ENCODE data around the gene ACSS2.

Gene ACSS2

DNA sequence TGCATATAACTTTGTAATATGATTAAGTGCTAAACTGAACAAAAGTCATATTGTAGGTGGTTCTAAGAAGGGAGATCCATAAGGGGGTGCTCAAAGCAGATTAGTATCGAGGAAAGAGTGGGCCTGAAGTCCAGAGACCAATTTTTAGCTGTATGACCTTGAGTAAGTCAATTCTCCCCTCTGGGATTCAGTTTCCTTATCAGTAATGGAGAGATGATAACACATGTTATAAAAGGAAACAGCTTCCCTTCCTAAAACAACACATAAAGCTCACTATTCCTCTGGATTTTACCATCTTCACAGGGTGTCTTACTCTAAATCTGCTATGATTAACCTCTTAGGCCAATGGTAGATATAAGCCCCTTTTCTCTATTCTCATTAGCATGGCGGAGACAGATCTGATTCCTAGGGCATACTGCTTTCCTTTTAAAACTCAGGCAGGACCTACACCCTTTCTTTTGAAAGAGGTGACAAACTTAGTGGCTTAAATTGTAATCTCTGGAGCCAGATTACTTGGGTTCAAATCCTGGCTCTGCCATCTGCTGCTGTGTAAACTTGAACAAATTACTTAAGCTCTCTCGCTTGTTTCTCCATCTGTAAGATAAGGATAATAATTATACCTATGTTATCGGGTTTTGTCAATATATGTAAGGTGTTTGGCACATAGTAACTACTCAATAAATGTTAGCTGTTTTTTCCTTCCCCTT lies 39.5 kb downstream of the ACSS2 start:
- no peak for DNase-seq

DNA sequence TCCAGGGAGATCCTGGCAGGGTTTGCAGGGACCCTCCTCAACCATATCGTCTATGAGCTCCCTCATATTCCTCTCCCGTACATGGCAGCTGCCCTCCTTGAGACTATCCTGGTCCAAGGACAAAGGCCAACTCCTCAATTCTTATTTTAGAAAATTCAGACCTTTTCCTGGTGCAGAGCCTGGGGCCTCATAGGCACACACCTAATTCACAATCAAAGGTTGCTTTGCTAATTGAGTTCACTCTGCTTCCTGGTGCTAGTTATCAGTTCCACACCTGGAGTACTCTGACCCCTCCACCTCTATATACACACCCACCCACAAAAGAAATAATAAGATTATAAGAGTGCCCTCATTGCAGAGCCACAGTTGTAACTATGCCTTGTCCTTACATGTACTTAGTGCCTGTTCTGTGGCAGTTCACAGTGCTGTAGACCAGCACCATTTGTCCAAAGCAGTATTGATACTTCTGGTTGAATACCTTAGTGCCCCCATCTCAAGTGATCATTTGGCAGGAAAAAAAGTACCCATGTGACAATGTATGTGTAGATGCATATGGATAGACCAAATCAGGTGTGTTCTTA lies 40.5 kb downstream of the ACSS2 start:
- no peak for DNase-seq

DNA sequence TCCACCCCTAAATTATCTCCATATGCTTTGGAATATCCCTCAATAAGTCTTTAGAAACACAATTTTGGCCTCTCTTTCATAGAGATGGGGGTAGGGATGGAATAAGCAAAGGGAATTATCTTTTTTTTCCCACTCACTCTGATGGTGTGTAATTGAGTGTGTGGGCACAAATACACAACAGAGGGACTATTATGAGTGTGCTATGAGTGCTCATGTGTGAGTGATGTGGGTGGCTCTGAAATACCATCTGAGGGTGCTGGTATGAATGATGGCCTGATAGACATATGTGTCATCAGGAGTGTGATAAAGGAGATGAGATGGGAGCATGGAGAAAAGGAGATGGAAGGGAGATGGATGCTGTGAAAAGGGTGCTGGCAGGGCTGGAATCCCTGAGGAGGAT lies 43.6 kb downstream of the ACSS2 start:
- no peak for DNase-seq

DNA sequence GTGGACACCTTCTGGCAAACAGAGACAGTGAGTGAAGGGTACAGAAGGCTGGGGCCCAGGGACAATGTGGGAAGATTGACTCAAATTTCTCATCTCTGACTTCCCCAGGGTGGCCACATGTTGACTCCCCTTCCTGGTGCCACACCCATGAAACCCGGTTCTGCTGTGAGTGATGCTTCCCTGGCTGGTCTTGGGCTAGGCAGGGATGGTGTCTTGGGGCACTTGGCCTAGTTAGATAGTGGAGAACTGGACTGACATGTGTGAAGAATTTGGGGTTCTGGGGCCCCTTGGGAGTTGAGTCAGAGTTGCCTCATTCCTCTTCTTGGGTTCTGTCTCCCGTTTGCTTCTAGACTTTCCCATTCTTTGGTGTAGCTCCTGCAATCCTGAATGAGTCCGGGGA lies 45.0 kb downstream of the ACSS2 start:
- no peak for DNase-seq

DNA sequence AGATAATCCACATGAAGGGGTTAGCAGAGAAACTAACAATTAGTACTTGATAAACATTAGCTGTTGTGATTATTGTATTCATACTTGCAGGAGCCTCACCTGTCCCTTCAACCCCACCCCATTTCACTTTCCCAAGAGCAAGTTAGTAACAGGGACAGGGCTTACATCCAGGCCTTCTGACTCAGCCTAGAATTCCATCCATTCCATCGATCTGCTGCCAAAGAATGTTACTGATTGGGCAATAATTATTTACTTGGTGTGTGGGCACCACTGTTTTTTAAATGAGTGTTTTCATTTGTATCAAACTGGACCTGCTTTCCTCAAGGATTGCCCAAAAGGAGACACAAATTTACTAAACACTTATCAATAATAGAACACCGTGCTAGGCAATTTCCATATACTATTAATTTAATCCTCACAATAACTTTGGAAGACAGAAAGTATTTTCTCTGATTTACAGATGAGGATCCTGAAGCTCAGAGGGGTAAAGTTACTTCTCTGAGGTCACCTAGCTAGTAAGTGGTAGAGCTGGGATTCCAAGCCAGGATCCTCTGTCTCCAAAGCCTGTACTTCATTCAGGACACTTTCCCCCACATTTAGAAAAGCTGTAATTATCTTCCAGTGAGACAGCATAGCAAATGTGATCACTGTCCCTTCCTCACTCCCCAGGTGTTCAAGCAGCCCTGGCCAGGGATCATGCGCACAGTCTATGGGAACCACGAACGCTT lies 46.4 kb downstream of the ACSS2 start:
- DNase-seq: no peak

DNA sequence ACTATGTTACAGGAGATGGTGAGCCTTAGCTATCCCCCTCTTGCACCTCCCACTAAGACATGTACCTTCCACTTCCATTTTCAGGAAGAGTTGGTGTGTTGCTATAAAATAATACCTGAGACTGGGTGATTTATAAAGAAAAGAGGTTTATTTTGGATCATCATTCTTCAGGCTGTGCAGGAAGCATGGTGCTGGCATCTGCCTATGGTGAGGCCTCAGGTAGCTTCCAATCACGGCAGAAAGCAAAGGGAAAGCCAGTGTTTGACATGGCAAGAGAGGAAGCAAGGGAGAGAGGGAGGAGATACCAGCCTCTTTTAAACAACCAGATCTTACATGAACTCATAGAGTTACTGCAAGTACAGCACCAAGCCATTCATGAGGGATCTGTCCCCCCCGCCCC lies 47.0 kb downstream of the ACSS2 start:
- DNase-seq: no peak

DNA sequence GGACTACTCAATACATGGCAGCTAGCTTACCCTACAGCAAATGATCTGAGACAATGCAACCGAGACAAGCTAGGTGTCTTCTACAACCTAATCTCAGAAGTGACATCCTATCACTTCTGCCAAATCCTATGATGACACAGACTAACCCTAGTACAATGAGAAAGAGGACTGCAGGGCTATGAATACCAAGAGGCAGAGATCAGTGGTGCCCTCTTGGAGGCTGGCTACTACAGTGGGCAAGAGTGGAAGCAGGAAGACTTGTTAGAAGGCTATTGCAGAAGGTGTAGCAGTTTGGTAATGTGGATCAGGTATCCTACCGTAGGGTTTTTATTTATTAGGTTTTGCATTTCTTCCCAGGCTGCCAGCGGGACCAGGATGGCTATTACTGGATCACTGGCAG lies 48.9 kb downstream of the ACSS2 start:
- DNase-seq: no peak

DNA sequence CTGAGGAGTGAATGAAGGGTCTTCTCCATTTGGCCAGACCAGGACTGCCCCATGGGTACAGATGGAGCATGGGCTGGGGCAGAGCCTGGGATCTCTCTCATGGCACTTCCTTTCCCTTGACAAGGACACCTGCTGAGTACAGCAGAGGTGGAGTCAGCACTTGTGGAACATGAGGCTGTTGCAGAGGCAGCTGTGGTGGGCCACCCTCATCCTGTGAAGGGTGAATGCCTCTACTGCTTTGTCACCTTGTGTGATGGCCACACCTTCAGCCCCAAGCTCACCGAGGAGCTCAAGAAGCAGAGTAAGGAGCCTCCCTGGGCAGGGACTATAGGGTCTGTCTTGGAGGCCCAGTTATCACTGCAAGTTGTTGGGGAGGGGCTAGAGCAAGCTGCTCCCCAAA lies 49.6 kb downstream of the ACSS2 start:
- DNase-seq: no peak

DNA sequence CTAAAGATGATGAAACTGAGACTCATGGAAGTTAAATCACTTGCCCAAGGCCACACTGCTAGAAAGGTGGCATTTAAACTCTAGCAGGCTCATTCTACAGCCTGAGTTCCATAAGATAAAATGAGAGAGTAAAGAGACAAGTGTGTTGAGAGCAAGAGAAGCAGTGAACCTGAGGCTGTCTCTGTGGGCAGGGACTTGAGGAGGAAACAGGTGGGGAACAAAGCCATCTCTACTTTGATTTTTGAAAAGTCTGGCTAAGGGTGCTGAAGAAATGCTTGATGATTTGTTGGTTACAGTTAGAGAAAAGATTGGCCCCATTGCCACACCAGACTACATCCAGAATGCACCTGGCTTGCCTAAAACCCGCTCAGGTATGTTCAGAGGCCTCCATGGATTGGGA lies 50.2 kb downstream of the ACSS2 start:
- DNase-seq: no peak

DNA sequence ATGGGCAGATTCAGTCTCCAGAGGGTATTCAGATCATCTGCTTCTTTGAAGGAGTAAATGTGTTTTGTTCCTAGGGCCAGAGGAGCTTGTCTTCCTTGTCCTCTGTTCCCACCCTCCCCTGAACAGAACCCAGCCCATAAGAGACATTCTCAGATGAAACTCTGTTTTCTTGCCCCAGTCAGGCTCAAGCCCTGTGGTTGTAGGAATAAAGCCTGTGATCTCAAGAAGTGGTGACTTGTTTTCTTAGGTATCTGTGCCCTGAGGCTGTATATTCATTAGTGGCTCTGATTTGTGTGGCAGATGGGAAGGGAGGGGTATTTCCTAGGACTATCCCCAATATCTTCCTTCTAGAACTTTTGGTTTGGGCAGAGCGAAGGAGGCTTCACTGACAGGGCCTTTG lies 51.3 kb downstream of the ACSS2 start:
- DNase-seq: no peak

DNA sequence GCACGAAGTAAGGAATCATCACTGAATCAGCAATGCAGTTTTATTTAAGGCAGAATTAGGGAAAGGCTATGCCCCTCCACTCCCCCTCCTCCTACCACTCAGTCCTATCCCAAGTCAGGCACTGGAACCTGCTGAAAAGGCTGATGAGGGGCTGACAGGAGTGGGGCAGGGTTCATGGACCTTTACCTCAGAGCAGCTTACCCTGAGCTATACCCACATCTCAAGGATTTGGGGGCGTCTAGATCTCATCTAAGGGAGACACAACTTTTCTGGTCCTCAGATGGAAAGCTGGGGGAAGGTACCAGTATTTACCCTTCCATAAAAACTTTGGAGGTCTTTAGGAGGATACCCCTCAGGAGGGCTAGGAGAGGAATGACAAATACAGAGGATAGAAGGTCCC lies 52.0 kb downstream of the ACSS2 start:
- no peak for DNase-seq

DNA sequence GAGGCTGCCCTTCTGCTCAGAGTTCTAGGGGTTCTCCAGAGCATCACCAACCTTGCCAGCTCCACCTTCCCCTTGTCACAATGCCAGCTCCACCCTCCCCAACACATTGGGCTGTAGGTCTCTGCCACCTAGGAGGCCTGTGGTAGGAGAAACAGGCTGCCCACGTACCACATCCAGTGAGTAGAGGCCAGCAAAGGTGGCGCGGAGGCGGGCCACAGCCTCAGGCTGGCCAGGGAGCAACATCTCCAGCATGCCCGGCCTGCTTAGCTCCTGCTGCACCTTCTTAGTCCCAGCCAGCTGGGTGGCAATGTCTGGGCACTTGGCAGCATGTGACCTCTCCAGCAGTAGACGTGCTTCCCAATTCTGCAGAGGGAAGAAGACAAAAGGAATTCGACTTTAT lies 55.4 kb downstream of the ACSS2 start:
- no peak for DNase-seq

DNA sequence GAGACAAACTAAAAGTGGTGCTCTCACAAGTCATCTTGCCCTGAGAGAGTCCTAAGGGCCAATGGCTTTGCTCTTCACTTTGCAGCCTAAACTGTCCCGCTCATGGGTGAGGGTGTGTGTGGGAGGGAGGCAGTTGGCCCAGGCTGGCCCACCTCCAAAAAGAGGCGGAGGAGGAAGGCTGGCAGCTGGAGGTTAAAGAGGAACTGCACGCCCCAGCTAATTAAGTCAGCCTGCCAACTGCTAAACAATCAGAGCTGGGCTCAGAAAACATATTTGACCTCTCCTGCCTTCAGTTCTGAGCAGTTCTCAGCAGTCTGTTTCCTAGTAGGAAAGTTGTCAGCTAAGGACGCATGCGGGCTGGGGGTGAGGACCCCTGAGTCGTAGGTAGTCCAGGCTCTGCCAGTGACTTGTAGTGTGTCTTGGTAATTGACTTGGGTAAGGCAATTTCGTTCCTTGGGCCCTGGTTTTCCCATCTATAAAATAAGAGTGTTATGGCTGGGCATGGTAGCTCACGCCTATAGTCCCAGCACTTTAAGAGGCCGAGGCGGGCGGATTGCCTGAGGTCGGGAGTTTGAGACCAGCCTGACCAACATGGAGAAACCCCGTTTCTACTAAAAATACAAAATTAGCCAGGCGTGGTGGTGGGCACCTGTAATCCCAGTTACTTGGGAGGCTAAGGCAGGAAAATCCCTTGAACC lies 62.2 kb downstream of the ACSS2 start:
- no peak for DNase-seq

DNA sequence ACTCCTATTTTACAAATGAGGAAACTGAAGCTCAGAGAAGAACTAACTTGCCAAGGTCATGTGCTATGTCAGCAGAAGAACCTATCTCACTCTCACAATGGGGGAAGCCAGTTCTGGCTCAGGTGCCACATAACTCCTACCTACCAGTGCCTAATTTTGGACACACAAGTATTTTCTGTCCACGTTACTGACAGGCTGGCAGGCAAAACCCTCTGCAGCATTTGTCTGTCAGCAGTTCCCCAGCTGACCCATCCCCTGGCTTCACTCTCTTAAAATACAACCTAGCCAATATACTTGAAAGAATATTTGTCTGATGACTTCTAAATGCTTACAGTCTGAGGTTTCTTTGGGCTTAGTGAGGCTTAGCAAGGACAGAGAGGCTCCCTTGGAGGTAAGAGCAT lies 63.7 kb downstream of the ACSS2 start:
- no peak for DNase-seq

DNA sequence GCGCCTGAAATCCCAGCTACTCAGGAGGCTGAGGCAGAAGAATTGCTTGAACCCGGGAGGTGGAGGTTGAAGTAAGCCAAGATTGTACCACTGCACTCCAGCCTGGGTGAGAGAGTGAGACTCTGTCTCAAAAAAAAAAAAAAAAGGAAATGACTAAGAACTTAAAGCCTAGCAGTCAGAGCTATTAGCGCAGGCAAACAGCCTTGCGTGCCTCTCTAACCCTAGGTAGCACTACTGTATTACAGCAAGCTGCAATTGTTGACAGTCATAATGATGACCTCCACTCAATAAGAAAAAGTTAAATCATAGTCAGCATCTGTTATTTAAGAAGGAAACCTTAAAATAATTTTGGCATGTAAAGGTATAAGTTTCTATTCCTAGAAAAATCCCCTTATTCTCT lies 64.8 kb downstream of the ACSS2 start:
- no peak for DNase-seq

DNA sequence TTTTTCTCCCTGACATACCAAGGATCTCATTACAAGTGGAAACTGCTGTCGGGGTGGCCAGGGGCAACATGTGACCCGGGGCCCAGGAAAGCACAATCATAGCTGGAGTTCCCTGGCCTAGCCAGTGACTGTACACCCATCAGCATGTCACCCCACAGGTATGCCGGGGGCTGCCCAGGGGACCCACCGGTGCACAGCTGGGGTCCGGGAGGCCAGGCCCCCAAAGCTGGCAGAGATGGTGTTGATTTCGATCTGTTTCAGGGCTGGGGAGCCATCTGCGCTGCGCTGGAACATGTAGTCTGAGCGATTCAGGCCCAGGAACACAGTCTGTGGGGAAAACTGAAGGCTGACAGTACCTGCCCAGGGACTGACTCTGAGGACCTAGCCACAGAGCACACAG lies 65.9 kb downstream of the ACSS2 start:
- DNase-seq: no peak

DNA sequence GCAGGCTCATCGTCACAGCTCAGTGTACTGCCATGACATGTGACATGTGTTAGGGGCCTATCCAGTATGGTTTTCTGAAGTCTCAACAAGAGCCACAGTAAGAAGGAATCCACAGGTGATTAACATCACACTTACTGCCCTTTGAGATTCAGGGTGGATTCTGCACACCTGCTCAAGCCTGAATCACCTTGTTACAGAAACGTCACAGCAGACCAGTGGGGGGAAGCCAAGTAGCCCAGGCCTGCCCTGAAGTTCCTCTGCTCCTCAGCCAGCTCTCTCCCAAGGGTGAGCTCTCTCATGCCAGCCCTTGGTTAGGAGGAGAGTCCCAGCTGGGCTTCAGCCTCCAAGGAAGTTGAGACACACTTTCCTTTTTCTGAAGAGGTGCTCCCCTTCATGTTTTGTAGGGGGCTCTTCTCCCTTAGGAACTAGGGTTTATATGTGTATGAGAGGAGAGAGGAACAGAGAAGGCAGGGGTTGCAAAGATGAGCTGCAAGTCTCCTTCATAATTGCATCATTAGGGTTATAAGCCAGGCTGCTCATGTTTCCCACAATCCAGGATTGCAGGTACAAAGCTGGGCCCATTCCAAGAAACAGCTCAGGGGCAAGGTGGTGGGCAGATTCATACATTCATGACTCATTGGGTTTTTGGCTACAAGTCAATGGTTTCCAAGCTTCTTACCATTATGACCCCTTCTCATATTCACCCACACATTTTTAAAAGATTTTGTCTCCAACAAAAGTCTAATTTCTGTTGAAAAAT lies 67.6 kb downstream of the ACSS2 start:
- no peak for DNase-seq

DNA sequence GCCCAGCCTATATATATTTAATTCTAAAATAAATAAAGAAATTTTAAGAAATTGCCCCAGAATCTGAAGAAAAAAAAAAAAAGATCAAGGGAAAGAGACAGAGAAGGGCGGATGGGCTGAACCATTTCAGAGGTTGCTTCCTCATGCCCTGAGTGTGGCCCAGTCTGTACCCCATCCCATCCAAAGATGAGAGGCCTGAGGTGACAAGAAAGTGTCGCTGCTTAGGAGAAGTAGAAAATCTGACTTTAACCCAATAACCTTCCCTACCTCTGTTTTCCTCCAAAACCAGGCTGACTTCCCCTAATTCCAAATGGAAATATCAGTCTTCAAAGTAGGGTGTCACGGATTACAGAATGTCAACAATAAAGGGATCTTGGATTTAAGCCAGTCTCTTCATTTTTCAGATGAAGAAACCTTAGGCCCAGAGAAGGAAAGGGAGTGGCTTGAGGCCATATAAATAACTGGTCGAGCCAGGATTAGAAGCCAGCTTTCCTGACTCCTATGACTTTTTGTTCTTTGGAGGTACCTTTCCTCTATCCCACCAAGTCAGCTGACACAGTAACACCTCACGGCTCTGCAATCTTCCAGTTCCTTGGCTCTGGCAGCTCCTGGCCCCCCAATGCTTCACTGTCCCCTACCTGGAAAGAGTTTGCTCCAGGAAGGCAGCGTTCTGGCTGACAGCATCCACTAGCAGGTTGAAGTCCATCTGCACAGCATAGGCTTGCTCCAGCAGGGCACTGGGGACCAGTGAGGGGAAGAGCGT lies 69.1 kb downstream of the ACSS2 start:
- DNase-seq: no peak

DNA sequence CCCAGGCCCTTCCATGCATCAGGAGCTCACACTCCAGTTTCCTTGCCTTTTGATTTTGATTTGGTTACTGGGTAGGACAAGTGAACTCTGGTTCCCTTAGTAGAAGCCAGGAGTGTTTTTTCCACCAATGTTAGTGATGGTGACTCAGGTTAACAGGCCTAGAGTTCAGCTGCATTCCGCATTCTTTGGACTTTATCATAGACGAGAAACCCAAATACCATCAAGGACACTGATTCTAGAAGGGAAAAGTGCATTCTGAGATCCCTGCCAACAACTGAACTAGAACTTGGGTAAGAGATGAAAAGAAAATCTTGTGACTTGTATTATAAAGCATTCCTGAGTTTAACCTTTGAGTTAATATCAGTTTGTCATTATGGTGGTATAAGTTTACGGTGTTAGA lies 70.2 kb downstream of the ACSS2 start:
- DNase-seq: no peak

DNA sequence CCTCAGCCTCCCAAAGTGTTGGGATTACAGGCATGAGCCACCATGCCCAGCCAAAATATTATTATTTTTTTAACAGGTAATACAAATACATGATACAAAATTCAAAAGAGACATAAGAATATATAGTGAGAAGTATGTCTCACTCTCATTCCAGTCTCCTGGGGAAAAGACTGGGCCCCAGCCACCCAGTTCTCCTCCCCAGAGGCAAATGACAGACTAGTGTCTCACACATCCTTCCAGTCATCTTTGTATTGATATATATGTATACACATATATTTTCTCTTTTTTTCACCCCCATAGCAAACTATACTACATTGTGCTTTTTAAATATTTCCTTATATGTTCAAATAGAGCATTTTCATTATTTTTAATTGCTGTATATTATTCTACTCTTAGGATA lies 70.9 kb downstream of the ACSS2 start:
- DNase-seq: no peak

DNA sequence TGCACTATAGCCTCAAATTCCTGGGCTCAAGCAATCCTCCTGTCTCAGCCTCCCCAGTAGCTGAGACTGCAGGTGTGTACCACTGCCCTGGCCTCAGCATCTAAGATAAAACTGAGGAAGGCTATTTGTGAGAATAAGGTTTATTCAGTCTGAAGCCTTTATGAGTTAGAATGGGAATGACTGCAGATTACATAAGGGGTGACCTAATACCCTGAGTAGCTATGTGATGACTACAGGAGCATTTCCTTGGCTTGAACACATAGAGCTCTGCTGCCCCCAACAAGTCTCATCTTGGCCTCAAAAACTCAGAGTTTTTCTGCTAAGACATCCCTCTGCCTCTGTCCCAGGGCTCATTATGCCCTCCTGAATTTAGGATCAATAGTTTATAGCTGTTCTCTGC lies 71.6 kb downstream of the ACSS2 start:
- no peak for DNase-seq

DNA sequence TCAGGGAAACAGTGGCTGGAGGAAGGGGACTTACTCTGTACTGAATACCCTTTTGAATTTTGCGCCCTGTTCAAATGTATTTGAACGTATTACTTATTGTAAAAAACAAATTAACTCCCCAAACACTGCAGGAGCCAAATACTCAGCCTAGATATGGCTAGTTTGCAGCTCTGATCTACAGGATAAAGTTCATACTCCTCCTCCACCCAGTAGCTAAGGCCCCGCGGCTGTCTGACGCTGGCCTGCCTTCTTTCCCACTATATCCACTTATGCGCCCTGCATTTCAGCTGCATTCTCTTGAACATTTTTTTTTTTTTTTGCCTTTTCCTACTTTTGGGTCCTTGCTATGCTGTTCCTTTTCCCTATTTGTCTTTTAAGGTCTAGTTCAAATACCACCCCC lies 72.7 kb downstream of the ACSS2 start:
- DNase-seq: no peak
